HEK293 (cell line): Measurements from ENCODE around the gene MYOF.

Experiments used
- CTCF ChIP-seq: fragments of 450-650 bp; formaldehyde crosslinking; IDR thresholded peaks from 2 replicates; pipeline ENCODE4 v1.5.1; 2016; ENCODE audit warnings: missing biosample characterization, missing genetic modification characterization
- ZNF121 ChIP-seq: fragments of 450-650 bp; formaldehyde crosslinking; IDR thresholded peaks from 2 replicates; pipeline ENCODE4 v1.5.1; 2016; ENCODE audit warnings: missing biosample characterization, missing genetic modification characterization
- TF ChIP-seq, protein P1 (sequence below): fragments of 450-650 bp; formaldehyde crosslinking; IDR thresholded peaks from 2 replicates; pipeline ENCODE4 v1.5.1; 2016; ENCODE audit warnings: missing biosample characterization, missing genetic modification characterization

DNA sequence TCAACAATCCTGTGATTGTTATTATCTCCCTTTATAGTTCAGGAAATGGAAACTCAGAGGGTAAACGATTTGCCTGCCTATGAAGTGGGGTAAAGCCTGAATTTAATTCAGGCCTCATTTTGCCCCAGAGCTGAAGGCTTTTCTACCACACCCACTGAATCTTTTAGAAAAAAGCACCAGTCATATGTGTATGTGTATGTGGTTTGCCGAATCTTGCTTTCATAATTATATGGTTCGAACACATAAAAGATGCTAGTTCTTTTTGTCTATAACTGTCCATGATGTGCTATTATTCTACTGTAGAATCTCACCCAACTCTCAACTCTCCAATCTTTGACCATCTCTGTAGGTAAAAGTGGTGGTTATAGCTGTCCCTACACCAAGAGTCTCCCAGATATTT is 83.6 kb downstream of the MYOF start:
- TF ChIP-seq, protein P1, sequence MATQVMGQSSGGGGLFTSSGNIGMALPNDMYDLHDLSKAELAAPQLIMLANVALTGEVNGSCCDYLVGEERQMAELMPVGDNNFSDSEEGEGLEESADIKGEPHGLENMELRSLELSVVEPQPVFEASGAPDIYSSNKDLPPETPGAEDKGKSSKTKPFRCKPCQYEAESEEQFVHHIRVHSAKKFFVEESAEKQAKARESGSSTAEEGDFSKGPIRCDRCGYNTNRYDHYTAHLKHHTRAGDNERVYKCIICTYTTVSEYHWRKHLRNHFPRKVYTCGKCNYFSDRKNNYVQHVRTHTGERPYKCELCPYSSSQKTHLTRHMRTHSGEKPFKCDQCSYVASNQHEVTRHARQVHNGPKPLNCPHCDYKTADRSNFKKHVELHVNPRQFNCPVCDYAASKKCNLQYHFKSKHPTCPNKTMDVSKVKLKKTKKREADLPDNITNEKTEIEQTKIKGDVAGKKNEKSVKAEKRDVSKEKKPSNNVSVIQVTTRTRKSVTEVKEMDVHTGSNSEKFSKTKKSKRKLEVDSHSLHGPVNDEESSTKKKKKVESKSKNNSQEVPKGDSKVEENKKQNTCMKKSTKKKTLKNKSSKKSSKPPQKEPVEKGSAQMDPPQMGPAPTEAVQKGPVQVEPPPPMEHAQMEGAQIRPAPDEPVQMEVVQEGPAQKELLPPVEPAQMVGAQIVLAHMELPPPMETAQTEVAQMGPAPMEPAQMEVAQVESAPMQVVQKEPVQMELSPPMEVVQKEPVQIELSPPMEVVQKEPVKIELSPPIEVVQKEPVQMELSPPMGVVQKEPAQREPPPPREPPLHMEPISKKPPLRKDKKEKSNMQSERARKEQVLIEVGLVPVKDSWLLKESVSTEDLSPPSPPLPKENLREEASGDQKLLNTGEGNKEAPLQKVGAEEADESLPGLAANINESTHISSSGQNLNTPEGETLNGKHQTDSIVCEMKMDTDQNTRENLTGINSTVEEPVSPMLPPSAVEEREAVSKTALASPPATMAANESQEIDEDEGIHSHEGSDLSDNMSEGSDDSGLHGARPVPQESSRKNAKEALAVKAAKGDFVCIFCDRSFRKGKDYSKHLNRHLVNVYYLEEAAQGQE (tag by site-specific recombination), result no peak
- no peak for TF ChIP-seq CTCF (tag by site-specific recombination)
- TF ChIP-seq ZNF121, result no peak
